ENCODE results near the gene KRT75.

The KRT75 gene

GRCh38 chr12:52401526-52401925 lies 32.6 kb downstream of the KRT75 start:
- Histone ChIP-seq H3K4me1 (ENCODE audit: insufficient read depth, low read length) (no peaks in the 10 kb centered on the region), H3K9me3 (ENCODE audit: control insufficient read depth, insufficient read depth, low read length) (no peaks in the 10 kb centered on the region), H3K9ac (ENCODE audit: low read depth, low read length) (no peak overlapping the region), H3K36me3 (ENCODE audit: insufficient read depth, low read length) (no peaks in the 10 kb centered on the region)

GRCh38 chr12:52400906-52401305 lies 33.3 kb downstream of the KRT75 start:
- Histone ChIP-seq H3K9ac (ENCODE audit: low read depth, low read length) (no peak overlapping the region), H3K9me3 (ENCODE audit: control insufficient read depth, insufficient read depth, low read length) (no peaks in the 10 kb centered on the region), H3K4me1 (ENCODE audit: insufficient read depth, low read length) (no peaks in the 10 kb centered on the region), H3K36me3 (ENCODE audit: insufficient read depth, low read length) (no peaks in the 10 kb centered on the region)

GRCh38 chr12:52399756-52400155 lies 34.4 kb downstream of the KRT75 start:
- Histone ChIP-seq H3K36me3 (ENCODE audit: insufficient read depth, low read length) (no peaks in the 10 kb centered on the region), H3K9me3 (ENCODE audit: control insufficient read depth, insufficient read depth, low read length) (no peaks in the 10 kb centered on the region), H3K4me1 (ENCODE audit: insufficient read depth, low read length) (no peaks in the 10 kb centered on the region), H3K9ac (ENCODE audit: low read depth, low read length) (no peak overlapping the region)

GRCh38 chr12:52398176-52398575 lies 36.0 kb downstream of the KRT75 start:
- H3K4me1 ChIP-seq (ENCODE audit: insufficient read depth, low read length): no peaks in the 10 kb centered on the region
- no peaks in the 10 kb centered on the region for H3K36me3 ChIP-seq (ENCODE audit: insufficient read depth, low read length)
- no peak overlapping the region for H3K9ac ChIP-seq (ENCODE audit: low read depth, low read length)
- no peaks in the 10 kb centered on the region for H3K9me3 ChIP-seq (ENCODE audit: control insufficient read depth, insufficient read depth, low read length)

GRCh38 chr12:52396656-52397055 lies 37.5 kb downstream of the KRT75 start:
- Histone ChIP-seq H3K9ac (ENCODE audit: low read depth, low read length) (no peak overlapping the region), H3K9me3 (ENCODE audit: control insufficient read depth, insufficient read depth, low read length) (no peaks in the 10 kb centered on the region), H3K36me3 (ENCODE audit: insufficient read depth, low read length) (no peaks in the 10 kb centered on the region)

GRCh38 chr12:52395761-52396434 lies 38.3 kb downstream of the KRT75 start:
- no peaks in the 10 kb centered on the region for H3K9me3 ChIP-seq (ENCODE audit: control insufficient read depth, insufficient read depth, low read length)
- H3K4me1 ChIP-seq (ENCODE audit: insufficient read depth, low read length): no peaks in the 10 kb centered on the region; the same call in 1 of the 2 replicates
- no peak overlapping the region for H3K9ac ChIP-seq (ENCODE audit: low read depth, low read length)
- no peaks in the 10 kb centered on the region for H3K36me3 ChIP-seq (ENCODE audit: insufficient read depth, low read length)

More at GRCh38 chr12:52396656-52397055, 37.5 kb downstream of the KRT75 start:
- no peaks in the 10 kb centered on the region for H3K4me1 ChIP-seq (ENCODE audit: insufficient read depth, low read length)

- Histone ChIP-seq H3K9ac (ENCODE audit: low read depth, low read length) (no peak overlapping the region), H3K4me1 (ENCODE audit: insufficient read depth, low read length) (peaks cover 7% of the 10 kb centered on the region; the same call in 1 of the 2 replicates), H3K36me3 (ENCODE audit: insufficient read depth, low read length) (no peaks in the 10 kb centered on the region)
These were observed 39.2 kb downstream of the KRT75 start for GRCh38 chr12:52394836-52395405.

GRCh38 chr12:52392465-52393007 lies 41.6 kb downstream of the KRT75 start:
- Histone ChIP-seq H3K36me3 (ENCODE audit: insufficient read depth, low read length) (no peaks in the 10 kb centered on the region), H3K9me3 (ENCODE audit: control insufficient read depth, insufficient read depth, low read length) (no peaks in the 10 kb centered on the region), H3K9ac (ENCODE audit: low read depth, low read length) (no peak overlapping the region), H3K4me1 (ENCODE audit: insufficient read depth, low read length) (peaks cover 7% of the 10 kb centered on the region; the same call in 1 of the 2 replicates)

More at GRCh38 chr12:52394836-52395405, 39.2 kb downstream of the KRT75 start:
- H3K9me3 ChIP-seq (ENCODE audit: control insufficient read depth, insufficient read depth, low read length): no peaks in the 10 kb centered on the region

- H3K36me3 ChIP-seq (ENCODE audit: insufficient read depth, low read length): no peaks in the 10 kb centered on the region
- H3K4me1 ChIP-seq (ENCODE audit: insufficient read depth, low read length): peaks cover 7% of the 10 kb centered on the region; the same call in 1 of the 2 replicates
- H3K9ac ChIP-seq (ENCODE audit: low read depth, low read length): no peak overlapping the region
- no peaks in the 10 kb centered on the region for H3K9me3 ChIP-seq (ENCODE audit: control insufficient read depth, insufficient read depth, low read length)
These were observed 42.6 kb downstream of the KRT75 start for GRCh38 chr12:52391618-52392002.

- Histone ChIP-seq H3K9me3 (ENCODE audit: control insufficient read depth, insufficient read depth, low read length) (no peaks in the 10 kb centered on the region), H3K9ac (ENCODE audit: low read depth, low read length) (no peak overlapping the region), H3K36me3 (ENCODE audit: insufficient read depth, low read length) (no peaks in the 10 kb centered on the region), H3K4me1 (ENCODE audit: insufficient read depth, low read length) (peaks cover 7% of the 10 kb centered on the region; the same call in 1 of the 2 replicates)
These were observed 43.2 kb downstream of the KRT75 start for GRCh38 chr12:52390739-52391617.

- Histone ChIP-seq H3K9me3 (ENCODE audit: control insufficient read depth, insufficient read depth, low read length) (no peaks in the 10 kb centered on the region), H3K36me3 (ENCODE audit: insufficient read depth, low read length) (no peaks in the 10 kb centered on the region), H3K4me1 (ENCODE audit: insufficient read depth, low read length) (peaks cover 7% of the 10 kb centered on the region; the same call in 1 of the 2 replicates), H3K9ac (ENCODE audit: low read depth, low read length) (no peak overlapping the region)
These were observed 44.6 kb downstream of the KRT75 start for GRCh38 chr12:52389313-52390207.

GRCh38 chr12:52387859-52388258 lies 46.3 kb downstream of the KRT75 start:
- no peak overlapping the region for H3K9ac ChIP-seq (ENCODE audit: low read depth, low read length)
- no peaks in the 10 kb centered on the region for H3K9me3 ChIP-seq (ENCODE audit: control insufficient read depth, insufficient read depth, low read length)
- H3K4me1 ChIP-seq (ENCODE audit: insufficient read depth, low read length): peaks cover 7% of the 10 kb centered on the region; the same call in 1 of the 2 replicates
- no peaks in the 10 kb centered on the region for H3K36me3 ChIP-seq (ENCODE audit: insufficient read depth, low read length)

- Histone ChIP-seq H3K9ac (ENCODE audit: low read depth, low read length) (no peak within 1 kb of the TSS), H3K36me3 (ENCODE audit: insufficient read depth, low read length) (no peaks in the 10 kb centered on the region), H3K4me1 (ENCODE audit: insufficient read depth, low read length) (peaks cover under 1% of the 10 kb centered on the region; the same call in 1 of the 2 replicates), H3K9me3 (ENCODE audit: control insufficient read depth, insufficient read depth, low read length) (no peaks in the 10 kb centered on the region)
These were observed 48.9 kb downstream of the KRT75 start, which contains the start of gene KRT84 for GRCh38 chr12:52385226-52385702. Gene KRT84, minus strand, starts transcription at chr12:52385652. Its CDS starts 67 bp downstream, at chr12:52385585.

Measured in ES-I3 (cell line).